Activated CD4-positive, alpha-beta T cell treated with anti-CD3 and anti-CD28 coated beads for 4 hours (primary cell): ENCODE data around the gene GOLGB1.

Experiments used
- DNase-seq, 2 donors: peaks; one replicate each; pipeline ENCODE4 v3.0.0-alpha.2; 2020

The GOLGB1 gene

GRCh38 chr3:121627211-121627610, 122.3 kb downstream of the GOLGB1 start:
- no peak for DNase-seq

- DNase-seq, result no peak
These were observed 123.0 kb downstream of the GOLGB1 start for GRCh38 chr3:121626495-121626894.

- DNase-seq, result no peak
These were observed 125.2 kb downstream of the GOLGB1 start for GRCh38 chr3:121624147-121624899.

GRCh38 chr3:121621491-121621890, 128.1 kb downstream of the GOLGB1 start:
- no peak for DNase-seq

GRCh38 chr3:121619691-121620090, 129.8 kb downstream of the GOLGB1 start:
- no peak for DNase-seq
